Spinal cord (tissue), 10 donors: ENCODE data around the gene PRUNE2. TPM values are rescaled to one million over a fixed set of nuclear protein-coding genes. Genes with fewer than 3 reads are reported as not detected.

Experiments
- DNase-seq, 6 donors: peaks; one replicate each; pipeline versions ENCODE4 v3.0.0 to v3.0.0-alpha.2; 2013 to 2015; ENCODE audit warnings: low spot score in 6 of 6, low read depth in 4 of 6
- H3K27ac ChIP-seq: one replicate; pipeline ENCODE4 v1.5.1; 2013; ENCODE audit warnings: low read depth, low read length, control low read depth
- H3K27me3 ChIP-seq: one replicate; pipeline ENCODE4 v1.6.1; 2013; ENCODE audit warnings: low read length; ENCODE audit not compliant: control insufficient read depth, insufficient read depth
- H3K36me3 ChIP-seq: one replicate; pipeline ENCODE4 v1.6.1; 2013; ENCODE audit warnings: low read length; ENCODE audit not compliant: control insufficient read depth, insufficient read depth
- H3K4me1 ChIP-seq: one replicate; pipeline ENCODE4 v1.6.1; 2013; ENCODE audit warnings: low read length; ENCODE audit not compliant: control insufficient read depth, insufficient read depth
- H3K4me3 ChIP-seq: one replicate; pipeline ENCODE4 v1.5.1; 2013; ENCODE audit warnings: low read depth, low read length, control low read depth
- H3K9me3 ChIP-seq: one replicate; pipeline ENCODE4 v1.6.1; 2013; ENCODE audit warnings: low read length; ENCODE audit not compliant: control insufficient read depth, insufficient read depth
- WGBS: methylation state at CpG from one replicate; pipeline ENCODE4 v1.1.5; 2013; ENCODE audit warnings: missing lambda C conversion rate; ENCODE audit not compliant: insufficient coverage; 5-methylcytosine and 5-hydroxymethylcytosine counted together
- polyA plus RNA-seq, 2 donors: library from polyadenylated mRNA; unstranded; fragments of 120-200 nt; gene quantifications; one replicate each; pipeline ENCODE4 v1.2.1, GENCODE V29; 2013; ENCODE audit not compliant: insufficient read length in 2 of 2
- total RNA-seq, 2 donors: library from RNA; depleted of rRNA in 1 of 2; stranded (reverse); fragments of 120-200 nt in 1 of 2; fragments of >200 nt in 1 of 2; gene quantifications; one replicate each; pipeline versions ENCODE4 v1.2.3 to v1.2.4, GENCODE V29; 2013 to 2014
- donor health status: healthy.

PRUNE2 gene
- total and polyA plus RNA-seq, 4 donors, result 19.7 to 166 (median 50.7) TPM

- no peaks in the 10 kb centered on the region for H3K36me3 ChIP-seq
- no peak overlapping the region for H3K27ac ChIP-seq
- no peaks in the 10 kb centered on the region for H3K27me3 ChIP-seq
- H3K4me1 ChIP-seq, result no peaks in the 10 kb centered on the region
- DNase-seq, result no peak
- H3K4me3 ChIP-seq, result no peak overlapping the region
- no peaks in the 10 kb centered on the region for H3K9me3 ChIP-seq
- WGBS, result no CpG with 5 or more reads among the region's 1 CpG
These were observed 271.4 kb downstream of the PRUNE2 start for GRCh38 chr9:76634356-76635054.

DNA sequence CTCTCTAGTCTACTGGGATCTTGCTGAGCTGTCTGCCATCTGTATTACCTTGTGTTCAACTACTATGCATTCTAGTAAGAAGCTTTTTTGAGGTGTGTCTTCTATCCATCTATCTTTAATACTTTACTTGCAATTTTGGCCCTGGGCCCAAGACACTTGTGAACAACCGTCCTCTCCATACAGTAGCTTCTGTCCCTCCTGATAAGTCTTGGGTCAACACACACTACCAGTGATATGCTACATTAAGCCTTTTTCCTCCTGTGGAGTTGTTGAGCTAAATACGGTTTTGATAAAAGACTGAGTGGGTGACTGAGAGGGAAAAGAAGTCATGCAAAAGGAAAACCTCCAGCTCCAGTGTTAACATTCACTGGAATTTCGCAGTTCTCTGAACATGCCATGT lies 275.0 kb downstream of the PRUNE2 start:
- Histone ChIP-seq H3K4me3 (no peak overlapping the region), H3K27ac (no peak overlapping the region), H3K4me1 (no peaks in the 10 kb centered on the region), H3K36me3 (peaks cover 4% of the 10 kb centered on the region), H3K9me3 (no peaks in the 10 kb centered on the region), H3K27me3 (no peaks in the 10 kb centered on the region)
- DNase-seq, result no peak
- WGBS, result no CpG with 5 or more reads among the region's 3 CpGs

- no peak overlapping the region for H3K4me3 ChIP-seq
- DNase-seq, result no peak
- H3K36me3 ChIP-seq, result peaks cover 4% of the 10 kb centered on the region
- no peak overlapping the region for H3K27ac ChIP-seq
- no peaks in the 10 kb centered on the region for H3K27me3 ChIP-seq
- no peaks in the 10 kb centered on the region for H3K9me3 ChIP-seq
- WGBS, result no CpG with 5 or more reads among the region's 4 CpGs
- H3K4me1 ChIP-seq, result no peaks in the 10 kb centered on the region
These were observed 276.5 kb downstream of the PRUNE2 start for GRCh38 chr9:76629205-76629990.

DNA sequence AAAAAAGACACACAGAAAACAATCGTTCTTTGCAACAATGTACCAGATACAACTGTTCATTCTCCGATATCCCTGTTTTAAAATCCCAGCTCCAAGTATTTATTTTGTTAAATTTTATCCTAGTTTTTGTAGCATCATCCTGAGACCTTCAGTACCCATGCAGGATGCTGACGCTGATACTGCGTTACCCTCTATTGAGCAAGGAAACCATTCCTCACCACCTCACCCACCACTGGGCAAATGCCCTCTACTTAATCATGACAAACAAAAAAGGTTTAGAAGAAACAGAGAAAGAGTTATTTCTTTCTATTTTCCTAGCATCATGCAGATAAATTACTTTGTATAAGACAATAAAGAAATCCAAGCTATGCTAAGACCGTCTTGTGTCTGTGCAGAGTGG lies 277.8 kb downstream of the PRUNE2 start:
- Histone ChIP-seq H3K4me1 (no peaks in the 10 kb centered on the region), H3K4me3 (no peak overlapping the region), H3K27ac (no peak overlapping the region), H3K27me3 (no peaks in the 10 kb centered on the region), H3K36me3 (peaks cover 4% of the 10 kb centered on the region), H3K9me3 (no peaks in the 10 kb centered on the region)
- no CpG with 5 or more reads among the region's 5 CpGs for WGBS
- no peak for DNase-seq

DNA sequence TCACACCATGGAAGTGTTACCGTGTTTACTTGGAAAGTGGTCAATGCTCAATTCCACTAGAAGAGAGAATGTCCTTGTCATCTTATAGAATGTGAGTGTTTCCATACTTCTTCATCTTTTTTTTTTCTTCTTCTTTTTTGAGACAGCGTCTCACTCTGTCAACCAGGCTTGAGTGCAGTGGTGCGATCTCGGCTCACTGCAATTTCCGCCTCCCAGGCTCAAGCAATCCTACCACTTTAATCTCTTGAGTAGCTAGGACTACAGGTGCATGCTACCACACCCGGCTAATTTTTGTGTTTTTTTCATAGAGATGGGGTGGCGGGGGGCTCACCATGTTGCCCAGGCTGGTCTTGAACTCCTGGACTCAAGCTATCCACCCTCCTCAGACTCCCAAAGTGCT lies 278.9 kb downstream of the PRUNE2 start:
- DNase-seq, result no peak
- no peaks in the 10 kb centered on the region for H3K27me3 ChIP-seq
- peaks cover 4% of the 10 kb centered on the region for H3K36me3 ChIP-seq
- H3K4me1 ChIP-seq, result no peaks in the 10 kb centered on the region
- H3K4me3 ChIP-seq, result no peak overlapping the region
- H3K9me3 ChIP-seq, result no peaks in the 10 kb centered on the region
- WGBS, result no CpG with 5 or more reads among the region's 7 CpGs
- no peak overlapping the region for H3K27ac ChIP-seq

- H3K27ac ChIP-seq, result no peak overlapping the region
- no peaks in the 10 kb centered on the region for H3K9me3 ChIP-seq
- H3K36me3 ChIP-seq, result peaks cover 4% of the 10 kb centered on the region
- WGBS, result 83% methylated on average over 1 of the region's 1 CpG
- H3K27me3 ChIP-seq, result no peaks in the 10 kb centered on the region
- H3K4me3 ChIP-seq, result no peak overlapping the region
- no peak for DNase-seq
- no peaks in the 10 kb centered on the region for H3K4me1 ChIP-seq
These were observed 279.8 kb downstream of the PRUNE2 start for GRCh38 chr9:76626141-76626540.

GRCh38 chr9:76624391-76625048 lies 281.4 kb downstream of the PRUNE2 start:
- Histone ChIP-seq H3K4me3 (no peak overlapping the region), H3K36me3 (peaks cover 4% of the 10 kb centered on the region), H3K27ac (no peak overlapping the region), H3K27me3 (no peaks in the 10 kb centered on the region), H3K9me3 (no peaks in the 10 kb centered on the region), H3K4me1 (no peaks in the 10 kb centered on the region)
- 55% methylated on average over 2 of the region's 5 CpGs for WGBS
- DNase-seq, result peak in 2 of 6 donors; percentile 60 to 70

DNA sequence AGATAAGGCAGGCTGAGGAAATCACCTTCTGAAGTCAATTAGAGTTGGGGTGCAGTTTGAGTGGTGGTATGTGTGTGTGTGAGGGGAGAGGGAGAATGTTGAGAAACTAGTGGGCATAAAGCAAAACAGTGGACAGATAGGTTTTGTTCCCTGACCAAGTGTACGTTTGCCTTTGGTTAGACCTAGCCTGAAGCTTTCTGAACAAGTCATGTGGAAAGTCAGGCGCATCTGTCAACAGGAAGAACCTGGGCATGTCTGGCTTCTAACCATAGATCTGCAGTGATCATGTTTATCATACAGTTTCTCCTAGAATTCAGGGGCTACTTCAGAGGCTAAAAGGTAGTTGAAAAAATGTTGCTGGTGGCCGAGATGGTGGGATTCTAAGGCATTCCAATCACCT lies 284.9 kb downstream of the PRUNE2 start:
- WGBS, result 44% methylated on average over 1 of the region's 3 CpGs
- no peak overlapping the region for H3K4me3 ChIP-seq
- no peaks in the 10 kb centered on the region for H3K27me3 ChIP-seq
- no peaks in the 10 kb centered on the region for H3K36me3 ChIP-seq
- no peak overlapping the region for H3K27ac ChIP-seq
- no peaks in the 10 kb centered on the region for H3K9me3 ChIP-seq
- no peak for DNase-seq
- no peaks in the 10 kb centered on the region for H3K4me1 ChIP-seq

GRCh38 chr9:76620581-76620980 lies 285.3 kb downstream of the PRUNE2 start:
- H3K4me1 ChIP-seq, result no peaks in the 10 kb centered on the region
- no peaks in the 10 kb centered on the region for H3K36me3 ChIP-seq
- no peak overlapping the region for H3K4me3 ChIP-seq
- DNase-seq, result peak in 1 of 6 donors; percentile 83
- WGBS, result 100% methylated on average over 1 of the region's 3 CpGs
- H3K9me3 ChIP-seq, result no peaks in the 10 kb centered on the region
- no peaks in the 10 kb centered on the region for H3K27me3 ChIP-seq
- H3K27ac ChIP-seq, result no peak overlapping the region
